Central memory CD4-positive, alpha-beta T cell (primary cell): ENCODE results near the gene PRKCE.

ENCODE experiments used
- DNase-seq: peaks from one replicate; pipeline ENCODE4 v3.0.0; 2022

PRKCE gene

GRCh38 chr2:45634223-45634622, 17.3 kb upstream of the PRKCE start:
- DNase-seq = no peak

GRCh38 chr2:45636008-45636407, 15.5 kb upstream of the PRKCE start:
- no peak for DNase-seq

GRCh38 chr2:45637440-45637839, 14.0 kb upstream of the PRKCE start:
- no peak for DNase-seq

- DNase-seq = no peak
Observed at GRCh38 chr2:45640576-45640975, 10.9 kb upstream of the PRKCE start.

GRCh38 chr2:45643095-45643494, 8.4 kb upstream of the PRKCE start:
- DNase-seq = no peak

GRCh38 chr2:45643543-45644542, 7.6 kb upstream of the PRKCE start:
- peak; percentile 64 for DNase-seq

- no peak for DNase-seq
Observed at GRCh38 chr2:45646289-45646688, 5.2 kb upstream of the PRKCE start.

GRCh38 chr2:45647356-45647755, 4.1 kb upstream of the PRKCE start:
- no peak for DNase-seq

- no peak for DNase-seq
Observed at GRCh38 chr2:45647986-45648520, 3.4 kb upstream of the PRKCE start.

- no peak for DNase-seq
Observed at GRCh38 chr2:45648636-45649035, 2.8 kb upstream of the PRKCE start.

- no peak for DNase-seq
Observed at GRCh38 chr2:45649462-45649857, 2.0 kb upstream of the PRKCE start.

- peak; percentile 23 for DNase-seq
Observed at GRCh38 chr2:45649858-45650811, 1.3 kb upstream of the PRKCE start.

GRCh38 chr2:45650851-45651414, 542 bp upstream of the PRKCE start:
- DNase-seq = peak; percentile 96

- DNase-seq = peak; percentile 21
Observed at GRCh38 chr2:45652090-45653031, 886 bp downstream of the PRKCE start.

GRCh38 chr2:45653122-45653913, 1.8 kb downstream of the PRKCE start:
- DNase-seq = no peak

- DNase-seq = no peak
Observed at GRCh38 chr2:45654250-45654649, 2.8 kb downstream of the PRKCE start.

- DNase-seq = no peak
Observed at GRCh38 chr2:45661828-45662227, 10.4 kb downstream of the PRKCE start.

GRCh38 chr2:45664635-45665261, 13.3 kb downstream of the PRKCE start:
- no peak for DNase-seq

- DNase-seq = no peak
Observed at GRCh38 chr2:45668509-45668908, 17.0 kb downstream of the PRKCE start.

- no peak for DNase-seq
Observed at GRCh38 chr2:45669032-45669486, 17.6 kb downstream of the PRKCE start.
